Mesenchymal stem cell (in vitro differentiated cells and primary cell): ENCODE results near the gene UTS2R.

Source experiments
- DNase-seq: peaks from one replicate; pipeline ENCODE4 v3.0.0-alpha.2; 2013
- H2AFZ ChIP-seq: one replicate; pipeline ENCODE4 v1.6.1; 2013; ENCODE audit warnings: low read depth, mild to moderate bottlenecking, control low read depth, inconsistent platforms, low read length, moderate library complexity
- H2AK5ac ChIP-seq: 2 replicates; pipeline ENCODE4 v1.6.1; 2013; ENCODE audit warnings: low read length, moderate library complexity, mild to moderate bottlenecking, inconsistent platforms; ENCODE audit not compliant: severe bottlenecking
- H2BK120ac ChIP-seq: one replicate; pipeline ENCODE4 v1.6.1; 2013; ENCODE audit warnings: low read depth, mild to moderate bottlenecking, inconsistent platforms, low read length, moderate library complexity
- H2BK12ac ChIP-seq, 2 experiments: one replicate each; pipeline ENCODE4 v1.6.1; 2013; ENCODE audit warnings: inconsistent platforms in 2 of 2, low read length in 2 of 2, mild to moderate bottlenecking in 2 of 2, moderate library complexity in 2 of 2, control low read depth in 1 of 2
- H2BK15ac ChIP-seq: one replicate; pipeline ENCODE4 v1.6.1; 2013; ENCODE audit warnings: mild to moderate bottlenecking, low read depth, inconsistent platforms; ENCODE audit not compliant: poor library complexity, severe bottlenecking
- H2BK5ac ChIP-seq: 2 replicates; pipeline ENCODE4 v1.6.1; 2013; ENCODE audit warnings: low read depth, mild to moderate bottlenecking, low read length, control low read depth, inconsistent platforms; ENCODE audit not compliant: poor library complexity, severe bottlenecking
- H3K14ac ChIP-seq, 2 experiments: one replicate each; pipeline ENCODE4 v1.6.1; 2013; ENCODE audit warnings: inconsistent platforms in 2 of 2, low read length in 2 of 2, control low read depth in 1 of 2, mild to moderate bottlenecking in 1 of 2, moderate library complexity in 1 of 2
- H3K18ac ChIP-seq, 2 experiments: one replicate each; pipeline ENCODE4 v1.6.1; 2013; ENCODE audit warnings: inconsistent platforms in 2 of 2, low read length in 2 of 2, control low read depth in 1 of 2, low read depth in 1 of 2, mild to moderate bottlenecking in 1 of 2
- H3K23ac ChIP-seq, 2 experiments: one replicate each; pipeline ENCODE4 v1.6.1; 2013; ENCODE audit warnings: inconsistent platforms in 2 of 2, low read length in 2 of 2, mild to moderate bottlenecking in 2 of 2, moderate library complexity in 2 of 2, control low read depth in 1 of 2
- H3K27ac ChIP-seq: 2 replicates; pipeline ENCODE4 v1.5.1; 2013; ENCODE audit warnings: mild to moderate bottlenecking, moderate library complexity, low read length, control low read depth, inconsistent platforms; ENCODE audit not compliant: poor library complexity, severe bottlenecking
- H3K27me3 ChIP-seq, 2 experiments: 2 replicates each; pipeline versions ENCODE4 v1.6.1 to v1.7.0; 2013; ENCODE audit warnings: low read length in 2 of 2, mild to moderate bottlenecking in 2 of 2, moderate library complexity in 2 of 2, control low read depth in 1 of 2, inconsistent platforms in 1 of 2; ENCODE audit not compliant: control insufficient read depth in 1 of 2, insufficient read depth in 1 of 2
- H3K36me3 ChIP-seq, 2 experiments: 2 replicates each; pipeline versions ENCODE4 v1.6.1 to v1.7.0; 2013; ENCODE audit warnings: low read length in 2 of 2, control low read depth in 1 of 2, inconsistent platforms in 1 of 2, low read depth in 1 of 2, mild to moderate bottlenecking in 1 of 2; ENCODE audit not compliant: insufficient read depth in 2 of 2, control insufficient read depth in 1 of 2
- H3K4ac ChIP-seq, 2 experiments: one replicate each; pipeline ENCODE4 v1.6.1; 2013; ENCODE audit warnings: inconsistent platforms in 2 of 2, low read length in 2 of 2, mild to moderate bottlenecking in 2 of 2, moderate library complexity in 2 of 2, control low read depth in 1 of 2, low read depth in 1 of 2
- H3K4me1 ChIP-seq: 2 replicates; pipeline ENCODE4 v1.6.1; 2013; ENCODE audit warnings: low read depth, low read length, control low read depth; ENCODE audit not compliant: control insufficient read depth, insufficient read depth
- H3K4me2 ChIP-seq: 2 replicates; pipeline ENCODE4 v1.6.1; 2013; ENCODE audit warnings: low read length, mild to moderate bottlenecking, inconsistent platforms; ENCODE audit not compliant: poor library complexity, severe bottlenecking
- H3K4me3 ChIP-seq, 2 experiments: 2 replicates each; pipeline versions ENCODE4 v1.5.1 to v1.7.0; 2013; ENCODE audit warnings: low read length in 2 of 2, mild to moderate bottlenecking in 2 of 2, control low read depth in 1 of 2, low read depth in 1 of 2; ENCODE audit not compliant: insufficient read depth in 1 of 2
- H3K79me1 ChIP-seq: replicated peaks from 2 replicates; pipeline ENCODE4 v1.6.1; 2013; ENCODE audit warnings: mild to moderate bottlenecking, control low read depth, low read length, inconsistent platforms; ENCODE audit not compliant: poor library complexity, severe bottlenecking
- H3K9ac ChIP-seq: 2 replicates; pipeline ENCODE4 v1.7.0; 2013; ENCODE audit warnings: mild to moderate bottlenecking, low read length, moderate library complexity
- H3K9me3 ChIP-seq: 2 replicates; pipeline ENCODE4 v1.7.0; 2013; ENCODE audit warnings: mild to moderate bottlenecking, low read length; ENCODE audit not compliant: control insufficient read depth
- H4K8ac ChIP-seq: one replicate; pipeline ENCODE4 v1.6.1; 2013; ENCODE audit warnings: inconsistent platforms, mild to moderate bottlenecking, low read length, moderate library complexity
- H4K91ac ChIP-seq: one replicate; pipeline ENCODE4 v1.6.1; 2013; ENCODE audit warnings: mild to moderate bottlenecking, low read length, inconsistent platforms
- WGBS: methylation state at CpG from one replicate; pipeline ENCODE4 v1.1.7; 2013; ENCODE audit warnings: mixed read lengths; 5-methylcytosine and 5-hydroxymethylcytosine counted together

UTS2R gene

DNA sequence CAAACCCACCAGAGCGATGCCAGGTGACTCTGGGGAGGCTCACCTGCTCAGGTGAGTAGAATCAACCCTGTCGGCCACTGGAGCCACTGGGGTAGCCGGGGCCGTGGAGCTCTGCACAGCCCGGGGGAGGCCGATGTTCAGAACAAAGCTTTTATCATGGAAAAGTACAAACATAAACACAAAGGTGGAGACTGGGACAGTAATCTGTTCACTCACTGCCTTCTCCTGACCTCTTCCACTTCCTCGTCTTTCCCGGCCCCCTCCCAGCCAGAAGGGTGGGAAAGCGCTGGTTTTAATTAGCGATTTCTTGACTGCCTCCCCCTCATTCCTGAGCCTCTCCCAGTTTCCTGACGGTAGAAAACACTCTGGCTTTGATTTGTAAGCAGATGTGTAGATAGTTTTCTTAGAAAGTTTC, 22.3 kb upstream of the UTS2R start:
- Histone ChIP-seq H3K23ac (no peak overlapping the region), H3K4me2 (no peak overlapping the region), H3K27ac (no peak overlapping the region), H2AFZ (no peak overlapping the region), H3K18ac (no peak overlapping the region), H2BK15ac (peak overlapping the region; percentile 85), H2BK12ac (no peak overlapping the region), H2BK120ac (no peak overlapping the region), H3K4me3 (peak overlapping the region in 1 of 2 experiments; percentile 62), H3K36me3 (no peaks in the 10 kb centered on the region), H3K9me3 (no peaks in the 10 kb centered on the region), H3K79me1 (no peaks in the 10 kb centered on the region), H3K27me3 (peaks cover 9 to 16% of the 10 kb centered on the region in 2 experiments), H3K9ac (peak overlapping the region; percentile 62), H2AK5ac (no peak overlapping the region), H3K4ac (no peak overlapping the region), H3K4me1 (peaks cover 18% of the 10 kb centered on the region), H4K91ac (no peak overlapping the region), H3K14ac (no peak overlapping the region), H2BK5ac (no peak overlapping the region), H4K8ac (peak overlapping the region; percentile 43)
- WGBS = 49% methylated on average over 10 of the region's 11 CpGs
- no peak for DNase-seq

DNA sequence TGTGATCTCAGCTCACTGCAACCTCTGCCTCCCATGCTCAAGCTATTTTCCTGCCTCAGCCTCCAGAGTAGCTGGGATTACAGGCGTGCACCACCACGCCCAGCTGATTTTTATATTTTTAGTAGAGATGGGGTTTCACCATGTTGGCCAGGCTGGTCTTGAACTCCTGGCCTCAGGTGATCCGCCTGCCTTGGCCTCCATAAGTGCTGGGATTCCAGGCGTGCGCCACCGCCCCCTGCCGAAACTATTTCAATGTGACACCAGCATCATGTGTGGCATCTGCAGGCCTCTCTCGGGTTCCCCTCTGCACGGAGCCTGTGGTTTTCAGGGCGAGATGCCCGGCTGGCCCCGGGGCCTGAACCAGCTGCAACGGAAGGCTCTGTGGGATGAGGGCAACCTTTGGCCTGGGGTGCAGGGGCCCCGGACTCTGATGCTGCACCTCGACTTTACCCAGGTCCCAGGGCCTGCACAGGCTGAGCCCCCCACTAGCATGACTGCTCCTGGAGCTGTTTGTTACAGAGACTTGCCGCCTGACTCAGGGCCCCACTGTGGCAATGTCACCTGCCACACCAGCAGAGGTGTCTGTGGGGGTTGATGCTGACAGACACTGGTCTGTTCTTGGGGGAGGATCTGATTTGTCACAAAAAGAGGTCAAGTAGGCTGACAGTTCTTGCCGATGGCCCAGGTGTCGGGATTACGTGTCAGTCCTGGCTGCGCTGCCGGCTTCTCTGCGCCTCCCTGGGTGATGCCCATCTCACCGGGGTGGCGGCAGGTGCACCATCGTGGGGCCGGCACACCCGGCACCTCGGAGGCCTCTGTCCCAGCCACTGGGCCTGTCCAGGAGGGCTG, 21.2 kb upstream of the UTS2R start:
- Histone ChIP-seq H3K36me3 (no peaks in the 10 kb centered on the region), H3K9ac (no peak overlapping the region), H2BK12ac (peak overlapping the region in 1 of 2 experiments; percentile 6), H3K23ac (peak overlapping the region in 1 of 2 experiments; percentile 36), H4K8ac (no peak overlapping the region), H3K4me2 (no peak overlapping the region), H3K9me3 (no peaks in the 10 kb centered on the region), H2BK5ac (no peak overlapping the region), H3K14ac (no peak overlapping the region), H2AFZ (no peak overlapping the region), H3K79me1 (no peaks in the 10 kb centered on the region), H3K18ac (no peak overlapping the region), H2BK120ac (no peak overlapping the region), H2BK15ac (no peak overlapping the region), H2AK5ac (no peak overlapping the region), H3K27ac (no peak overlapping the region), H3K4me1 (peaks cover 20% of the 10 kb centered on the region), H3K27me3 (peaks cover 9 to 20% of the 10 kb centered on the region in 2 experiments), H3K4ac (no peak overlapping the region), H4K91ac (no peak overlapping the region), H3K4me3 (no peak overlapping the region)
- WGBS = 92% methylated on average over 28 of the region's 28 CpGs
- no peak for DNase-seq

DNA sequence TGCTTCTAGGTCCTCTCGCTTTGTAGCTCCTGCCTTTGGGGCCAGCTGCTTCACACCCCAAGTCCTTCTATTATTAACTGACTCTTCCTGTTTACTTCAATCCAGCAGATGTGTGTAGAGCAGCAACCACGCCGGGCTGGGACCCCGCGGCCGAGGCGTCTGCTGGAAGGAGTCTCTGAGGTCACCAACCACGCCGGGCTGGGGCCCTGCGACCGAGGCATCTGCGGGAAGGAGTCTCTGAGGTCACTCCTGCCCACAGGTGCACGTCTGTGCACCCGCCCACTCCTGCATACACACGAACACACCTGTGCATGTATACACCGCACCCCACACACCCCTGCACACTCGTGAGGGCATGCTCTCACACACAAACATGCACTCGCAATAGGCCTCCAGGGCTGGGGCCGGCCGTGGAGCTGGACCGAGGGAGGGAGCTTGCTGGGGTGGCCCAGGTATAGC, 20.3 kb upstream of the UTS2R start:
- Histone ChIP-seq H3K14ac (no peak overlapping the region), H2BK5ac (no peak overlapping the region), H3K18ac (peak overlapping the region in 1 of 2 experiments; percentile 13), H2AFZ (no peak overlapping the region), H3K4me3 (peak overlapping the region in 1 of 2 experiments; percentile 7), H3K4ac (no peak overlapping the region), H2BK12ac (peak overlapping the region in 1 of 2 experiments; percentile 4), H4K91ac (no peak overlapping the region), H4K8ac (peak overlapping the region; percentile 62), H2BK120ac (no peak overlapping the region), H3K79me1 (no peaks in the 10 kb centered on the region), H3K27ac (no peak overlapping the region), H3K9me3 (no peaks in the 10 kb centered on the region), H3K27me3 (peaks cover 9 to 24% of the 10 kb centered on the region in 2 experiments), H2BK15ac (no peak overlapping the region), H3K4me1 (peaks cover 27% of the 10 kb centered on the region), H3K4me2 (no peak overlapping the region), H3K36me3 (no peaks in the 10 kb centered on the region), H3K9ac (no peak overlapping the region), H2AK5ac (no peak overlapping the region), H3K23ac (no peak overlapping the region)
- WGBS = 54% methylated on average over 21 of the region's 21 CpGs
- DNase-seq = no peak

DNA sequence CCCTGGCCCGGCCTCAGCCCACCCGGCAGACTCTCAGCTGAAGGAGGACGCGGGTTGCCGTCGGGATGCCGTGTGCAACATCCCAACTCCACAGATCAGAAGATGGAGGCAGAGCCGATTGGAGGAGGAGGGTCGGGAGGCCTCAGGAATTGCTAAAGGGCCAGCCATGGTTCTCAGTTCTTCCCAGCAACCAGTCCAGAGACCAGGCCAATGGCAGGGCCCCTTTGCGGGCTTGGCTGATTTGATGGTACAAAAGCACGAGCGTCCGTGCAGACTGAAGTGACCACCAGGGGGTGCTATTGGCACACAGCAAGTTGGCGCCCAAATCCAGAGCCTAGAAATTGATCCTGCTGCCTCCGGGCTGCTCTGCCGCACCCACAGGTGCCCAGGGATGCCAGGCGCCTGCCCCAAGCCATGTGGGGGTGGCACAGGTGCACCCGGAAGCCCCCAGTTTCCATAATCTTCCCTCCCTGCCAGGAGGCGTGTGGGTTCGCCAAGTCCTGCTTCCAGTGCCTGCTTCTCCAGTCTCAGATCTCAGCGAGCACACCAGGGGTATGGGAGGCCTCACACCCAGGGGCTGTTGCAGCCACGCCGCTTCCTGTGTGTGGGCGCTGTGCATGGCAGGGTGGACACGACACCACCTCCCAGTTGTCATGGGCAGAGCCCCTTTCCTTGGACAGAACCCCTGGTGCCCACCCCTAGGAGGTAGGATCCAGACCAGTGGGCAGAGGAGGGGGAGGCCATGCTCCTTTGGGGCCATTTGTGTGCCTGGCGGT, 19.7 kb upstream of the UTS2R start:
- Histone ChIP-seq H3K9ac (no peak overlapping the region), H2BK120ac (no peak overlapping the region), H3K4ac (no peak overlapping the region), H3K4me3 (no peak overlapping the region), H3K23ac (no peak overlapping the region), H2BK15ac (no peak overlapping the region), H2BK5ac (no peak overlapping the region), H3K27me3 (peaks cover 9 to 31% of the 10 kb centered on the region in 2 experiments), H3K27ac (no peak overlapping the region), H3K9me3 (no peaks in the 10 kb centered on the region), H2AFZ (no peak overlapping the region), H4K8ac (no peak overlapping the region), H3K4me2 (no peak overlapping the region), H3K18ac (peak overlapping the region in 1 of 2 experiments; percentile 13), H3K36me3 (no peaks in the 10 kb centered on the region), H2BK12ac (peak overlapping the region in 1 of 2 experiments; percentile 4), H2AK5ac (no peak overlapping the region), H4K91ac (no peak overlapping the region), H3K79me1 (no peaks in the 10 kb centered on the region), H3K4me1 (peaks cover 33% of the 10 kb centered on the region), H3K14ac (no peak overlapping the region)
- DNase-seq = peak; percentile 86
- WGBS = 41% methylated on average over 26 of the region's 26 CpGs
